ENCODE results near the gene SLMAP.

DNA sequence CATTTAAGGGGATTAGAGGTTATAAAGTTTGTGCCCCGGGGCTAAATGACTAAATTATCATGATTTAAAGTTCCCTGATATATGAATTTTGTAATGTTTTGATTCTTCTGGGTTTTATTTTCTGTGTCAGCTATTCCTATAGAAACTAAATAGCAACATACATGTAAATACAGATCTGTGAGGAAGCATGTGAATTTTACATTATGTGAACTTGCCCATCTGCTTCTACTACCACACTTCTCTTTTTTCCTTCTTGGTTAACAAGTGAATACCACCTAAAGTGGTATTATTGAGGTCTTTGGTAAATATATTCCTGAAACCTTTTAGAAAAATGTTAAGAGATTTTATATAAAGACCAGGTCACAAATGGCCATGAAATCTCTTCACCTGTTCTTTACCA is 29.3 kb downstream of the SLMAP start:
- TF ChIP-seq, protein P1, sequence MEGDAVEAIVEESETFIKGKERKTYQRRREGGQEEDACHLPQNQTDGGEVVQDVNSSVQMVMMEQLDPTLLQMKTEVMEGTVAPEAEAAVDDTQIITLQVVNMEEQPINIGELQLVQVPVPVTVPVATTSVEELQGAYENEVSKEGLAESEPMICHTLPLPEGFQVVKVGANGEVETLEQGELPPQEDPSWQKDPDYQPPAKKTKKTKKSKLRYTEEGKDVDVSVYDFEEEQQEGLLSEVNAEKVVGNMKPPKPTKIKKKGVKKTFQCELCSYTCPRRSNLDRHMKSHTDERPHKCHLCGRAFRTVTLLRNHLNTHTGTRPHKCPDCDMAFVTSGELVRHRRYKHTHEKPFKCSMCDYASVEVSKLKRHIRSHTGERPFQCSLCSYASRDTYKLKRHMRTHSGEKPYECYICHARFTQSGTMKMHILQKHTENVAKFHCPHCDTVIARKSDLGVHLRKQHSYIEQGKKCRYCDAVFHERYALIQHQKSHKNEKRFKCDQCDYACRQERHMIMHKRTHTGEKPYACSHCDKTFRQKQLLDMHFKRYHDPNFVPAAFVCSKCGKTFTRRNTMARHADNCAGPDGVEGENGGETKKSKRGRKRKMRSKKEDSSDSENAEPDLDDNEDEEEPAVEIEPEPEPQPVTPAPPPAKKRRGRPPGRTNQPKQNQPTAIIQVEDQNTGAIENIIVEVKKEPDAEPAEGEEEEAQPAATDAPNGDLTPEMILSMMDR (IDR thresholded peaks at IDR 0.05), result no peak
- TF ChIP-seq POLR2A (IDR thresholded peaks at IDR 0.05), result no peak
